ENCODE data around the gene STK4. TPM values are rescaled to one million over a fixed set of nuclear protein-coding genes. Genes with fewer than 3 reads are reported as not detected.

STK4 gene
- total and polyA plus RNA-seq, 2 donors (not counting 3 experiments of a cell fraction or from before 2014, with no cell fraction given) = 9.1 to 29.6 TPM

GRCh38 chr20:44918761-44919160 is 47.6 kb upstream of the STK4 start:
- H2AFZ ChIP-seq (ENCODE audit: low read depth, low read length) = no peak overlapping the region
- DNase-seq (ENCODE audit: low read depth, low spot score) = no peak
- no peaks in the 10 kb centered on the region for H3K9me1 ChIP-seq (replicated peaks; ENCODE audit: control insufficient read depth, extremely low read depth, insufficient read depth, low read length)
- H3K4me2 ChIP-seq (ENCODE audit: insufficient read depth, low read length) = no peak overlapping the region
- no peaks in the 10 kb centered on the region for H3K4me1 ChIP-seq (ENCODE audit: control insufficient read depth, extremely low read depth, insufficient read depth, low read length)
- intact Hi-C loops (cut with micrococcal nuclease) (no loop called here), dilution Hi-C loops (cut with MboI; ENCODE audit: extremely low pct_ligation_motif_present, low sequenced_read_pairs) (no loop called here)
- FAIRE-seq = no peak
- POLR2A ChIA-PET = no interaction called here
- no peaks in the 10 kb centered on the region for H3K36me3 ChIP-seq (ENCODE audit: control insufficient read depth in 2 of 2, extremely low read depth in 1 of 2, insufficient read depth in 2 of 2, low read length in 2 of 2)
- TF ChIP-seq POLR2AphosphoS5 (IDR thresholded peaks at IDR 0.05; ENCODE audit: insufficient read depth, low read depth, low read length) = no peak
- no peak for TF ChIP-seq POLR2A (IDR thresholded peaks at IDR 0.05; ENCODE audit: low read depth, low read length)
- TF ChIP-seq JUN (IDR thresholded peaks at IDR 0.05; ENCODE audit: borderline replicate concordance, insufficient read depth, insufficient read length, low read depth) = no peak
- TF ChIP-seq EZH2 (IDR thresholded peaks at IDR 0.05; ENCODE audit: borderline replicate concordance, low read depth, low read length, severe bottlenecking) = no peak
- no peak for TF ChIP-seq CTCF (IDR thresholded peaks at IDR 0.05; ENCODE audit: extremely low read depth in 1 of 2, insufficient read depth in 1 of 2, low read depth in 1 of 2, low read length in 2 of 2)
- no peak for TF ChIP-seq FOS (IDR thresholded peaks at IDR 0.05; ENCODE audit: borderline replicate concordance, insufficient read depth, low read length)
- TF ChIP-seq MYC (IDR thresholded peaks at IDR 0.05; ENCODE audit: low read depth, low read length) = no peak
- no peak for TF ChIP-seq GATA2 (IDR thresholded peaks at IDR 0.05; ENCODE audit: insufficient read depth, insufficient read length, low read depth, low read length)
- no peak for TF ChIP-seq MAX (IDR thresholded peaks at IDR 0.05; ENCODE audit: insufficient read depth, insufficient read length)
- no peaks in the 10 kb centered on the region for H3K79me2 ChIP-seq (ENCODE audit: control insufficient read depth, insufficient read depth, low read length)
- no peak overlapping the region for H3K27ac ChIP-seq (ENCODE audit: insufficient read depth, low read depth, low read length)
- H3K27me3 ChIP-seq (ENCODE audit: control insufficient read depth in 2 of 2, insufficient read depth in 2 of 2, low read length in 2 of 2) = no peaks in the 10 kb centered on the region
- H3K9me3 ChIP-seq (replicated peaks; ENCODE audit: control insufficient read depth, insufficient read depth, low read length) = no peaks in the 10 kb centered on the region
- no peaks in the 10 kb centered on the region for H4K20me1 ChIP-seq (replicated peaks; ENCODE audit: control insufficient read depth, extremely low read depth, insufficient read depth, low read length)
- no TSS peak for BruUV-seq (replicated peaks)
- H3K9ac ChIP-seq (replicated peaks; ENCODE audit: extremely low read depth, insufficient read depth, low read length) = no peak overlapping the region
- no peak overlapping the region for H3K4me3 ChIP-seq (replicated peaks in 1 of 3; ENCODE audit: insufficient read depth in 1 of 3, low read depth in 1 of 3, low read length in 3 of 3)
- CTCF ChIA-PET = no interaction called here

All from endothelial cell of umbilical vein (primary cell).